ENCODE results near the gene GTF3C5. TPM values are rescaled to one million over a fixed set of nuclear protein-coding genes. Genes with fewer than 3 reads are reported as not detected.
A peak's percentile ranks its signal among the peaks of the same experiment; 100 is the strongest.
"Not testable (repeated sequence)": the region's sequence is repeated elsewhere in the genome, so short reads cannot be mapped to it uniquely, and the experiment has no call there.

GTF3C5 gene, protein sequence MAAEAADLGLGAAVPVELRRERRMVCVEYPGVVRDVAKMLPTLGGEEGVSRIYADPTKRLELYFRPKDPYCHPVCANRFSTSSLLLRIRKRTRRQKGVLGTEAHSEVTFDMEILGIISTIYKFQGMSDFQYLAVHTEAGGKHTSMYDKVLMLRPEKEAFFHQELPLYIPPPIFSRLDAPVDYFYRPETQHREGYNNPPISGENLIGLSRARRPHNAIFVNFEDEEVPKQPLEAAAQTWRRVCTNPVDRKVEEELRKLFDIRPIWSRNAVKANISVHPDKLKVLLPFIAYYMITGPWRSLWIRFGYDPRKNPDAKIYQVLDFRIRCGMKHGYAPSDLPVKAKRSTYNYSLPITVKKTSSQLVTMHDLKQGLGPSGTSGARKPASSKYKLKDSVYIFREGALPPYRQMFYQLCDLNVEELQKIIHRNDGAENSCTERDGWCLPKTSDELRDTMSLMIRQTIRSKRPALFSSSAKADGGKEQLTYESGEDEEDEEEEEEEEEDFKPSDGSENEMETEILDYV
- total RNA-seq (2014; rRNA removed; shearing (Covaris generic)) = 87.6 and 89.5 TPM in 2 replicates

DNA sequence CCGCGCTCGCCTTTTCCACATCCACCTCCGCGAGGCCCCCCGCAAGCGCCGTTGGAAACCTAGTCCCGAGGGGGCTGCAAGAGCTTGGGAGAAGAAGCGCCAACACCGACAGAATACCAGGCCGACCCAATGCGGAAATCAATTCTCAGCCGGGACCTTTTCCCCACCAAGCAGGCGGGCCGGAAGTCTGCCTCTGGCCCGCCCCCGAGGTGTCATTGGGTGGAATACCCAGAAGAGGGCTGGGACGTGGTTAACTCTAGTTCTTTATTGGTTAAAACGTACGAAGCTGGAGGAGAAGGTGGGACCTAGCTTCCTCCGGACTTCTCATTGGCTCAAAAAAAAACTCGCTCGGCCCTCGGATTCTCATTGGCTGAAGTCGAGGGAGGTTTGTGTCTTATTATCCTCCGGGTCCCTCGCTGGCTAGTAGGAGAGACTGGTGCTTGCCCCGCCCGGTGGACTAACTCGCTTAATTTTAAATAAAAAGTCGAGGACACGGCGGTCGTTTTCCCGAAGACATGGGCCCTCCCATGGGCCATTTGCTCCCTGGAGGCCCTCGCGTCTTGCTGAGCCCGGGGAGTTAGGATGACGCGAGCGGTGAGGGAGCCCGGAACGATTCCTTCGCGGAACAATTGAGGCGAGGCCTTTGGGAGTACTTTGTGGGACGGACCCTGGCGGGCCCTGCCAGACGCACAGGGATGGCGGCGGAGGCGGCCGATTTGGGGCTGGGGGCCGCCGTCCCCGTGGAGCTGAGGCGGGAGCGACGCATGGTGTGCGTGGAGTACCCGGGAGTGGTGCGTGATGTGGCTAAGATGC, at the start of gene GTF3C5:
Gene GTF3C5, plus strand, starts transcription at position 681 of the 813 bp plus-strand sequence. Its CDS starts 15 bp downstream, at position 696.
- peak; percentile 96 to 100 for DNase-seq
- Histone ChIP-seq H3K9me3 (replicated peaks) (no peaks in the 10 kb centered on the region), H3K4me3 (peak within 1 kb of the TSS; percentile 75), H3K36me3 (peaks cover 6% of the 10 kb centered on the region), H3K4me1 (no peaks in the 10 kb centered on the region), H3K27me3 (no peaks in the 10 kb centered on the region), H3K27ac (peak within 1 kb of the TSS; percentile 75)

- H3K27me3 ChIP-seq = peaks cover 82% of the 10 kb centered on the region
Observed at GRCh38 chr9:132982458-132982857, 48.3 kb upstream of the GTF3C5 start.

GRCh38 chr9:132983491-132984201, 47.2 kb upstream of the GTF3C5 start:
- Histone ChIP-seq H3K27ac (no peak overlapping the region), H3K27me3 (peaks cover 79% of the 10 kb centered on the region), H3K9me3 (replicated peaks) (no peaks in the 10 kb centered on the region), H3K4me1 (peaks cover 11% of the 10 kb centered on the region; the same call in 1 of the 2 replicates), H3K4me3 (no peak overlapping the region), H3K36me3 (no peaks in the 10 kb centered on the region)
- no peak for DNase-seq

More at GRCh38 chr9:132982458-132982857, 48.3 kb upstream of the GTF3C5 start:
- Histone ChIP-seq H3K9me3 (replicated peaks) (no peaks in the 10 kb centered on the region), H3K4me3 (no peak overlapping the region), H3K27ac (no peak overlapping the region), H3K4me1 (peaks cover 11% of the 10 kb centered on the region; the same call in 1 of the 2 replicates), H3K36me3 (no peaks in the 10 kb centered on the region)
- no peak for DNase-seq

DNA sequence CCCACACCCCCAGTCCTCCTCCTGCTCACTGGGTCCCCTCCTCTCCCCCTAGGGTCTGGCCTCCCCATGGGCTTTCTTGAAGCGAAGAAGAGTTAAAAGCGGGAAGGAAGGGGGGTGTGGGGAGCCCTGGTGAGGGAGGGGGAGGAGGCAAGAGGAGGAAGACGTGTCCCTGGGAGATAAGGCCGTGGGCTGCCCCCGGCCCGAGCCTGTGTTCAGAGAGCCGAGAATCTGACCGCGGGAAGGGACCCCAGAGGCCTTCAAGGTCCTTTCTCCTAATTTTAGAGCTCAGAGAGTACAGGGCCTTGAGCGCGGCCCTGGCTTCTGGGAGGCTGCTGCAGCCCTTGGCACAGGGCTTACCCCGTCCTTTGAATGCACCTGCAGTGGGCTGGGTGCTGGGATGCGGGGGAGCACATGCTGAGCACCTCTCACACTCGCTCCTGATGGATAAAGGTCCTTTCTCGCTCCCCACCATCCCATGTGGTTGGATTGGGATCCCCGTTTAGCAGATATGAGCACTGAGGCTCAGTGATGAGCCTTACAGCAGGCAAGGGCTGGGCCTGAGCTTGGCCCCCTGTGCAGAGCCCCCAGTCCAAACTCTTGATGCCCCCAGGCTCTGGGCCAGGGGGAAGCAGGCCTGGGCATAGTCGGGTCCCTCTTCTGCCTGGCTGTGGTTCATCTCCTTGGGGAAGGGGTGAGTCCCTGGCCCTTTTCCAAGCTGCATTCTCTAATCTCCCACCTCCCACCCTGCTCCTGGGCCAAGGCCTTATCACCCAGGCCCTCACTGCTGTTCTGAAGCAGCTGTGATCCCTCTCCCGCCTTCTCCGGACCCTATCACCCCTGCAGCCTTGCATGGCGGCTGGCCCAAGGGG, 46.4 kb upstream of the GTF3C5 start:
- no peak for DNase-seq
- Histone ChIP-seq H3K4me3 (no peak overlapping the region), H3K36me3 (no peaks in the 10 kb centered on the region), H3K27me3 (peaks cover 73% of the 10 kb centered on the region), H3K9me3 (replicated peaks) (no peaks in the 10 kb centered on the region), H3K27ac (no peak overlapping the region), H3K4me1 (peaks cover 11% of the 10 kb centered on the region; the same call in 1 of the 2 replicates)

DNA sequence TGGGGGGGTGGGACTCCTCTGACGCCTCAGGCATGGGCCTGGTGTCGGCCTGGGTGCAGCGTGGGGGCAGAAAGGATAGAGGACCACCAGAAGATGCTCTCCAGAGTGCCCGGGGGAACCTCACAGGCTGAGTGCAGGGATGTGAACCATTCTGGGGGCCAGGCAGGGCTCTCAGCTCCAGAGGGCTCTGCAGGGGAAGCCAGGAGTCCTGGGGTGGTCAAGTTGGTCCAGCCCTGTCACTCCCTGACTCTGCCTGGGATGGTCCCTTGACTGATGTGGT, 45.8 kb upstream of the GTF3C5 start:
- no peaks in the 10 kb centered on the region for H3K9me3 ChIP-seq (replicated peaks)
- H3K4me1 ChIP-seq = peaks cover 11% of the 10 kb centered on the region; the same call in 1 of the 2 replicates
- peaks cover 67% of the 10 kb centered on the region for H3K27me3 ChIP-seq
- no peak overlapping the region for H3K27ac ChIP-seq
- no peaks in the 10 kb centered on the region for H3K36me3 ChIP-seq
- DNase-seq = no peak
- H3K4me3 ChIP-seq = no peak overlapping the region

DNA sequence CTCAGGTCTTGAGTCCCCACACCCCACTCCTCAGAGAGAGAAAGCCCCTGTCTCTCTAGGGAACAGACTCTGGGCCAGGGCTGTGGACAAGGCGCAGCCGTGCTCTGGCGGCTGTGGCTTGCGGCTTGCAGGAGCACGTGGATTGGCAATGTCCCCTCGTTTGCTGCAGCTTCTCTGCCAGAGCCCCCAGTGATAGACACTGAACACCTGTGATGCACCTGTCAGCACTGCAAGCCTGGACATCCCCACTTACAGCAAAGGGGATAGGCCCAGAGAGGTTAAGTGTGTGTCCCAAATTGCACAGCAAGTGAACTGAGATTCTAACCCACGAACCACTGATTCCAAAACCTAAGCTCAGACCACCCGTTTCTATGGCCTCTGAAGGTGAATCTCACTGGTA, 45.3 kb upstream of the GTF3C5 start:
- Histone ChIP-seq H3K27me3 (peaks cover 67% of the 10 kb centered on the region), H3K9me3 (replicated peaks) (no peaks in the 10 kb centered on the region), H3K4me3 (no peak overlapping the region), H3K4me1 (peaks cover 11% of the 10 kb centered on the region; the same call in 1 of the 2 replicates), H3K27ac (no peak overlapping the region), H3K36me3 (no peaks in the 10 kb centered on the region)
- no peak for DNase-seq

GRCh38 chr9:132986114-132986513, 44.7 kb upstream of the GTF3C5 start:
- Histone ChIP-seq H3K27me3 (peaks cover 67% of the 10 kb centered on the region), H3K36me3 (no peaks in the 10 kb centered on the region), H3K9me3 (replicated peaks) (no peaks in the 10 kb centered on the region), H3K27ac (no peak overlapping the region), H3K4me1 (peaks cover 11% of the 10 kb centered on the region; the same call in 1 of the 2 replicates), H3K4me3 (no peak overlapping the region)
- no peak for DNase-seq

GRCh38 chr9:132986640-132987620, 43.9 kb upstream of the GTF3C5 start:
- Histone ChIP-seq H3K4me3 (no peak overlapping the region), H3K9me3 (replicated peaks) (no peaks in the 10 kb centered on the region), H3K36me3 (no peaks in the 10 kb centered on the region), H3K4me1 (peaks cover 11% of the 10 kb centered on the region; the same call in 1 of the 2 replicates), H3K27me3 (peaks cover 70% of the 10 kb centered on the region), H3K27ac (no peak overlapping the region)
- peak in 1 of 2 experiments; percentile 37 for DNase-seq

DNA sequence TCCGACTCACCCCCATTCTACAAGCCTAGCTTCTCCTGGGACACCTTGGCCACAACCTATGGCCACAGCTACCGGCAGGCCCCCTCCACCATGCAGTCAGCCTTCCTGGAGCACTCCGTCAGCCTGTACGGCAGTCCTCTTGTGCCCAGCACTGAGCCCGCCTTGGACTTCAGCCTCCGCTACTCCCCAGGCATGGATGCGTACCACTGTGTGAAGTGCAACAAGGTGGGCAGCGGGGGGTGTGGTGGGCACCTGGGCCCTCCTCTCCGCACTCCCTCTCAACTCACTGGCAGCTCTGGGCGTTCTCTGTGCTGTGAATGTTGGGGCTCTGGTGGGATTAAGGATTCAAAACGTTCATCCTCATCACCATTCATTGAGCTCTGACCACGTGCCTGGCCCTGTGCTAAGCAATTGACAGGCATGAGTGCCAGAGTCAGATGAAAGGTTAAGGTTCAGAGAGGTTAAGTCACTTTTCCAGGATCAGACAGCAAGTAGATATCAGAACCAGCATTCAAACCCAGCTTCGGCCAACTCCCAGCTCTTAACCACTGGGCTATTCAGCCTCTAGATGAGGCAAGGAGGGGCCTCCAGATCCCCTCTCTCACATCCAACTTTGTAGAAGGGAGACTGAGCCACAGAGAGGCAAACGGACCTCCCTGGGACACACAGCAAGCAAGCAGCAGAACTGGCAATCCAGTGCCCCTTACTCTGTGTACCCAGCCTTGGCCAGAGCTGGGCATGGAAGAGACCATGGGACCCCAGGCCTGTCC, 42.4 kb upstream of the GTF3C5 start:
- DNase-seq = no peak
- peaks cover 67% of the 10 kb centered on the region for H3K27me3 ChIP-seq
- no peaks in the 10 kb centered on the region for H3K9me3 ChIP-seq (replicated peaks)
- H3K4me1 ChIP-seq = peaks cover 11% of the 10 kb centered on the region; the same call in 1 of the 2 replicates
- H3K27ac ChIP-seq = no peak overlapping the region
- H3K4me3 ChIP-seq = no peak overlapping the region
- H3K36me3 ChIP-seq = no peaks in the 10 kb centered on the region

GRCh38 chr9:132989014-132989310, 41.8 kb upstream of the GTF3C5 start:
- H3K4me1 ChIP-seq = peaks cover 11% of the 10 kb centered on the region; the same call in 1 of the 2 replicates
- no peak overlapping the region for H3K4me3 ChIP-seq
- no peak for DNase-seq
- H3K9me3 ChIP-seq (replicated peaks) = no peaks in the 10 kb centered on the region
- H3K27me3 ChIP-seq = peaks cover 67% of the 10 kb centered on the region
- H3K27ac ChIP-seq = no peak overlapping the region
- no peaks in the 10 kb centered on the region for H3K36me3 ChIP-seq

DNA sequence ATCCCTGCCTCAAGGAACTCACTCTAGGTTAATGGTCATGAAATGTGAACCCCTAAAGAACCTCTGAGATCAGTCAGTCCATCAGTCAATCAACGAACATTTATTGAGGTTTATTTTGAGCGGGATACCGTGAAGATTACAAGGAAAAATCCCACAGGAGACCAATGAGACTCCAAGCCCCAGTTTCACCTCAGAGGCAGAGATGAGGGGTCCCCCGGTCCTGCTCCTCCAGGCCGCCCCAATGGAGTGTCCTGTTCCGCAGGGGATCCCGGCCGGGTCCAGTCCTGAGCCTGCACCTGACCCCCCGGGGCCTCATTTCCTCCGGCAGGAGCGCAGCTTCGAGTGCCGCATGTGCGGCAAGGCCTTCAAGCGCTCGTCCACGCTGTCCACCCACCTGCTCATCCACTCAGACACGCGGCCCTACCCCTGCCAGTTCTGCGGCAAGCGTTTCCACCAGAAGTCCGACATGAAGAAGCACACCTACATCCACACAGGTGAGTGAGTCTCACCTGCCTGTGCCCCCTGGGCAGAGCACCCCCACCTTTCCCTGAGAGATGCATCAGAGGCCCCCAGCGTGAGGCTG, 41.3 kb upstream of the GTF3C5 start:
- no peak for DNase-seq
- Histone ChIP-seq H3K4me1 (peaks cover 13% of the 10 kb centered on the region; the same call in 1 of the 2 replicates), H3K9me3 (replicated peaks) (no peaks in the 10 kb centered on the region), H3K36me3 (no peaks in the 10 kb centered on the region), H3K4me3 (no peak overlapping the region), H3K27me3 (peaks cover 67% of the 10 kb centered on the region), H3K27ac (no peak overlapping the region)

- H3K36me3 ChIP-seq; DNase-seq; H3K27ac ChIP-seq; H3K4me3 ChIP-seq; H3K9me3 ChIP-seq (replicated peaks): not testable (repeated sequence)
- H3K4me1 ChIP-seq = peaks cover 14% of the 10 kb centered on the region; the same call in 1 of the 2 replicates
- peaks cover 70% of the 10 kb centered on the region for H3K27me3 ChIP-seq
Observed at GRCh38 chr9:132989998-132990557, 40.7 kb upstream of the GTF3C5 start.
